H9 (cell line): ENCODE measurements around the gene SNED1. TPM values are rescaled to one million over a fixed set of nuclear protein-coding genes. Genes with fewer than 3 reads are reported as not detected.

Experiments
- DNase-seq: peaks from one replicate; pipeline ENCODE4 v3.0.0-alpha.2; 2017
- H2AFZ ChIP-seq: one replicate; pipeline ENCODE4 v1.6.1; 2013; ENCODE audit warnings: mild to moderate bottlenecking, low read length, control low read depth, moderate library complexity
- H2AK5ac ChIP-seq: 2 replicates; pipeline ENCODE4 v1.6.1; 2013; ENCODE audit warnings: low read length, control low read depth, mixed read lengths; ENCODE audit not compliant: insufficient read length
- H2BK120ac ChIP-seq: one replicate; pipeline ENCODE4 v1.6.1; 2013; ENCODE audit warnings: low read depth, mild to moderate bottlenecking, low read length, control low read depth, inconsistent platforms; ENCODE audit not compliant: poor library complexity, severe bottlenecking
- H2BK12ac ChIP-seq: 2 replicates; pipeline ENCODE4 v1.6.1; 2013; ENCODE audit warnings: low read length, control low read depth, mixed read lengths, low read depth; ENCODE audit not compliant: insufficient read length
- H2BK15ac ChIP-seq: 2 replicates; pipeline ENCODE4 v1.6.1; 2013; ENCODE audit warnings: low read depth, low read length, control low read depth
- H2BK20ac ChIP-seq: one replicate; pipeline ENCODE4 v1.6.1; 2013; ENCODE audit warnings: low read depth, mild to moderate bottlenecking, low read length, control low read depth, inconsistent platforms; ENCODE audit not compliant: poor library complexity, severe bottlenecking
- H2BK5ac ChIP-seq: 2 replicates; pipeline ENCODE4 v1.6.1; 2013; ENCODE audit warnings: low read length, control low read depth, mixed read lengths; ENCODE audit not compliant: insufficient read length
- H3K14ac ChIP-seq: 2 replicates; pipeline ENCODE4 v1.6.1; 2013; ENCODE audit warnings: low read length, control low read depth; ENCODE audit not compliant: insufficient read depth
- H3K18ac ChIP-seq: 2 replicates; pipeline ENCODE4 v1.6.1; 2013; ENCODE audit warnings: low read depth, mild to moderate bottlenecking, mixed read lengths, low read length, control low read depth; ENCODE audit not compliant: insufficient read length
- H3K23ac ChIP-seq: 2 replicates; pipeline ENCODE4 v1.6.1; 2013; ENCODE audit warnings: low read length, control low read depth, mixed read lengths, low read depth; ENCODE audit not compliant: insufficient read length
- H3K23me2 ChIP-seq: 2 replicates; pipeline ENCODE4 v1.6.1; 2013; ENCODE audit warnings: low read depth, mild to moderate bottlenecking, mixed read lengths, low read length, control low read depth; ENCODE audit not compliant: insufficient read length, poor library complexity, severe bottlenecking
- H3K27ac ChIP-seq: 2 replicates; pipeline ENCODE4 v1.5.1; 2013; ENCODE audit warnings: low read length, control low read depth, mixed read lengths, low read depth; ENCODE audit not compliant: insufficient read length
- H3K27me3 ChIP-seq: 2 replicates; pipeline ENCODE4 v1.6.1; 2013; ENCODE audit warnings: low read length, control low read depth, inconsistent platforms; ENCODE audit not compliant: insufficient read depth
- H3K4ac ChIP-seq: 2 replicates; pipeline ENCODE4 v1.6.1; 2013; ENCODE audit warnings: low read depth, mild to moderate bottlenecking, control low read depth, inconsistent platforms, low read length, moderate library complexity
- H3K4me1 ChIP-seq: 2 replicates; pipeline ENCODE4 v1.6.1; 2013; ENCODE audit warnings: low read length, control low read depth, inconsistent platforms; ENCODE audit not compliant: insufficient read depth
- H3K4me2 ChIP-seq: 2 replicates; pipeline ENCODE4 v1.6.1; 2013; ENCODE audit warnings: low read length, control low read depth, mixed read lengths; ENCODE audit not compliant: insufficient read length, insufficient read depth
- H3K56ac ChIP-seq: 2 replicates; pipeline ENCODE4 v1.6.1; 2013; ENCODE audit warnings: low read depth, mild to moderate bottlenecking, mixed read lengths, low read length, control low read depth; ENCODE audit not compliant: insufficient read length
- H3K79me1 ChIP-seq: 2 replicates; pipeline ENCODE4 v1.6.1; 2013; ENCODE audit warnings: low read depth, mild to moderate bottlenecking, moderate library complexity, low read length, control low read depth, inconsistent platforms; ENCODE audit not compliant: insufficient read depth, poor library complexity, severe bottlenecking
- H3K79me2 ChIP-seq: 2 replicates; pipeline ENCODE4 v1.6.1; 2013; ENCODE audit warnings: low read length, control low read depth, inconsistent platforms; ENCODE audit not compliant: insufficient read depth
- H3K9ac ChIP-seq: 2 replicates; pipeline ENCODE4 v1.6.1; 2013; ENCODE audit warnings: low read length, control low read depth, mixed read lengths; ENCODE audit not compliant: insufficient read length; ENCODE audit errors: extremely low read depth
- H3K9me3 ChIP-seq: one replicate; pipeline ENCODE4 v1.6.1; 2013; ENCODE audit warnings: low read depth, low read length, inconsistent platforms; ENCODE audit not compliant: control insufficient read depth
- H3T11ph ChIP-seq: one replicate; pipeline ENCODE4 v1.6.1; 2013; ENCODE audit warnings: mild to moderate bottlenecking, low read length, control low read depth, inconsistent platforms
- H4K20me1 ChIP-seq: one replicate; pipeline ENCODE4 v1.6.1; 2013; ENCODE audit not compliant: control insufficient read depth, insufficient read length, insufficient read depth
- H4K5ac ChIP-seq: 2 replicates; pipeline ENCODE4 v1.6.1; 2013; ENCODE audit warnings: low read depth, mild to moderate bottlenecking, mixed read lengths, low read length, control low read depth; ENCODE audit not compliant: insufficient read length
- H4K8ac ChIP-seq: replicated peaks from 2 replicates; pipeline ENCODE4 v1.6.1; 2013; ENCODE audit warnings: low read length, control low read depth, mixed read lengths, low read depth; ENCODE audit not compliant: insufficient read length
- H4K91ac ChIP-seq: 2 replicates; pipeline ENCODE4 v1.6.1; 2013; ENCODE audit warnings: low read depth, mild to moderate bottlenecking, moderate library complexity, mixed read lengths, low read length, control low read depth; ENCODE audit not compliant: insufficient read length
- H3K27ac Mint-ChIP-seq, 3 experiments: 2 replicates in 2 of 3; 3 replicates in 1 of 3; pipeline ENCODE4 v1.8.0; 2020 to 2021; ENCODE audit warnings: mixed read lengths in 3 of 3, mild to moderate bottlenecking in 1 of 3, moderate library complexity in 1 of 3
- H3K27me3 Mint-ChIP-seq: 2 replicates; pipeline ENCODE4 v1.8.0; 2021; ENCODE audit warnings: low read depth, mild to moderate bottlenecking, moderate library complexity, mixed read lengths
- H3K36me3 Mint-ChIP-seq, 3 experiments: 2 replicates in 2 of 3; 3 replicates in 1 of 3; pipeline ENCODE4 v1.8.0; 2020 to 2021; ENCODE audit warnings: low read depth in 3 of 3, mixed read lengths in 3 of 3; ENCODE audit not compliant: insufficient read depth in 1 of 3
- H3K4me1 Mint-ChIP-seq, 2 experiments: 2 replicates each; pipeline ENCODE4 v1.8.0; 2020; ENCODE audit warnings: mixed read lengths in 2 of 2
- H3K4me3 Mint-ChIP-seq, 2 experiments: 2 replicates in 1 of 2; 3 replicates in 1 of 2; pipeline ENCODE4 v1.8.0; 2020 to 2021; ENCODE audit warnings: mild to moderate bottlenecking in 2 of 2, mixed read lengths in 2 of 2, moderate library complexity in 1 of 2
- H3K9me3 Mint-ChIP-seq, 2 experiments: 2 replicates in 1 of 2; 3 replicates in 1 of 2; pipeline ENCODE4 v1.8.0; 2020; ENCODE audit warnings: mild to moderate bottlenecking in 2 of 2, mixed read lengths in 2 of 2, moderate library complexity in 1 of 2
- CTCF ChIP-seq: fragments of 200-600 bp; sonication (generic); conservative IDR thresholded peaks from 3 replicates; pipeline ENCODE4 v1.8.0; 2021; ENCODE audit warnings: antibody characterized with exemption, mild to moderate bottlenecking
- WGBS: extraction: QIAGEN DNeasy Blood & Tissue Kit; methylation state at CpG from one replicate; pipeline ENCODE4 v1.1.7; 2013; ENCODE audit warnings: missing lambda C conversion rate, low lambda C conversion rate, mixed read lengths; ENCODE audit not compliant: insufficient read length; ENCODE audit errors: extremely low coverage; 5-methylcytosine and 5-hydroxymethylcytosine counted together
- total RNA-seq: library from RNA; stranded (reverse); gene quantifications from 2 replicates; pipeline ENCODE4 v1.2.1, GENCODE V29; 2021

Gene SNED1
- total RNA-seq, 1 experiment from 2014 or later: 2.5 TPM

DNA sequence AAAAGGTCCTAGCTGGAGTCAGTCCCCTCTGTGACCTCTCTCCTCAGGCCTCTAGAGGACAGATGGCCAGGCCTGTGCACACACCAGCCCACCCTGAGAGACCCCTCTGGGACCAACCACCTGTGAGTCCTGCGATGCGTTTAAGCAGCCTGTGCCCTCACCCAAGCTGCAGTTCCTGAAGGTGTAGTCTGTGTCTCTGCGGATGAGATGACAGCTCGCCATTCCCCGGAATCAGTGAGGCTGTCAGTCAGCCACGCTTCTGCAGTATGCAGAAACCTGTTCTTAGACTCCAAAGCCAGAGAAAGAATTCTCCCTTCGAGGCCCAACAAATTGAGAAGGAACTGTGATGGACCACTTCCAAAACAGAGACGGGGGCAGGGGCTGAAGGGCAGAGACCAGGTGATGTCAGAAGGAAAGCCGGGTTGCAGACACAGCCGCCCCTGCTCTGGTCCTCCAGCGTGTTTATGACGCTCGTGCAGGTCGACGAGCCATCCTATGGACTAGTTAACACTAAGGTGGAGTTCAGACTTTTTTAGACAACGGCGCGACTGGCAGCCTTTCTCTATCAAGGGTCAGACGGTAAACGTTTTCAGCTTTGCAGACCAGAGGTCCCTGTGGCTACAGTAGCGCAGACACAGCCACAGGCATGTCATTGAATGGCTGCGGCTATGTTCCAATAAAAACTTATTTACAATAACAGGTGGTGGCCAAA, 93.5 kb downstream of the SNED1 start:
- Histone ChIP-seq H4K91ac (no peak overlapping the region), H3K18ac (no peak overlapping the region), H3K4ac (no peak overlapping the region), H2BK120ac (no peak overlapping the region), H2BK12ac (no peak overlapping the region), H3K9me3 (no peaks in the 10 kb centered on the region), H2AFZ (no peak overlapping the region), H3K4me2 (no peak overlapping the region), H2BK15ac (no peak overlapping the region), H3K23me2 (no peaks in the 10 kb centered on the region), H2BK20ac (no peak overlapping the region), H3K14ac (no peak overlapping the region), H3K9ac (no peak overlapping the region), H3K23ac (no peak overlapping the region), H3K4me1 (peaks cover 6% of the 10 kb centered on the region; the same call in 1 of the 2 replicates), H2AK5ac (no peak overlapping the region), H4K20me1 (no peaks in the 10 kb centered on the region), H4K5ac (no peak overlapping the region), H3K27me3 (no peaks in the 10 kb centered on the region), H2BK5ac (no peak overlapping the region), H3K79me2 (no peaks in the 10 kb centered on the region), H3K56ac (no peak overlapping the region), H3K27ac (no peak overlapping the region), H4K8ac (no peak overlapping the region), H3K79me1 (no peaks in the 10 kb centered on the region), H3T11ph (no peak overlapping the region)
- no peak overlapping the region for H3K4me3 Mint-ChIP-seq
- H3K27me3 Mint-ChIP-seq: no peaks in the 10 kb centered on the region
- TF ChIP-seq CTCF: no peak
- H3K4me1 Mint-ChIP-seq: peaks cover 17 to 23% of the 10 kb centered on the region in 2 experiments
- peaks cover 22 to 75% (median 64%) of the 10 kb centered on the region in 3 experiments for H3K36me3 Mint-ChIP-seq
- no peaks in the 10 kb centered on the region for H3K9me3 Mint-ChIP-seq
- DNase-seq: no peak
- no CpG with 5 or more reads among the region's 22 CpGs for WGBS
- H3K27ac Mint-ChIP-seq: no peak overlapping the region
